Neural cell (in vitro differentiated cells): Measurements from ENCODE around the gene PLG. TPM values are rescaled to one million over a fixed set of nuclear protein-coding genes. Genes with fewer than 3 reads are reported as not detected.

Experiments
- H2AFZ ChIP-seq: fragments of 200-600, 300-800 bp; sonication (generic), shearing (Covaris generic); 2 replicates; pipeline ENCODE4 v1.6.0; 2014; ENCODE audit warnings: low read depth, mild to moderate bottlenecking, antibody characterized with exemption, low read length, moderate library complexity
- H3F3A ChIP-seq: fragments of 200-600 bp; shearing (Covaris generic); 2 replicates; pipeline ENCODE4 v1.6.1; 2016; ENCODE audit warnings: mild to moderate bottlenecking, moderate library complexity, mixed read lengths, antibody characterized with exemption, low read length; ENCODE audit not compliant: insufficient read depth, poor library complexity, severe bottlenecking
- H3K27ac ChIP-seq: fragments of 200-600, 300-800 bp; sonication (generic), shearing (Covaris generic); 2 replicates; pipeline ENCODE4 v1.5.1; 2014; ENCODE audit warnings: mild to moderate bottlenecking, low read length, moderate library complexity
- H3K27me3 ChIP-seq: fragments of 300-800, 200-600 bp; sonication (generic), shearing (Covaris generic); 2 replicates; pipeline ENCODE4 v1.6.0; 2014; ENCODE audit warnings: mild to moderate bottlenecking, low read depth, low read length, moderate library complexity; ENCODE audit not compliant: insufficient read depth
- H3K36me3 ChIP-seq: fragments of 300-800, 200-600 bp; sonication (generic), shearing (Covaris generic); 2 replicates; pipeline ENCODE4 v1.5.1; 2014; ENCODE audit warnings: mild to moderate bottlenecking, antibody characterized with exemption, low read length, moderate library complexity; ENCODE audit not compliant: insufficient read depth
- H3K4me2 ChIP-seq: fragments of 300-800, 200-600 bp; sonication (generic), shearing (Covaris generic); 2 replicates; pipeline ENCODE4 v1.6.0; 2014; ENCODE audit warnings: mild to moderate bottlenecking, low read length
- H3K4me3 ChIP-seq: fragments of 300-800, 200-600 bp; sonication (generic), shearing (Covaris generic); 2 replicates; pipeline ENCODE4 v1.5.1; 2014; ENCODE audit warnings: mild to moderate bottlenecking, low read length, moderate library complexity
- H3K79me2 ChIP-seq: fragments of 200-600 bp; shearing (Covaris generic); replicated peaks from 2 replicates; pipeline ENCODE4 v1.6.0; 2014; ENCODE audit warnings: mild to moderate bottlenecking, low read length, moderate library complexity; ENCODE audit not compliant: insufficient read depth
- H3K9ac ChIP-seq: fragments of 300-800, 200-600 bp; sonication (generic), shearing (Covaris generic); 2 replicates; pipeline ENCODE4 v1.6.1; 2016; ENCODE audit warnings: mild to moderate bottlenecking, low read length, mixed read lengths
- H3K9me2 ChIP-seq: fragments of 200-600 bp; shearing (Covaris generic); 2 replicates; pipeline ENCODE4 v1.6.1; 2016; ENCODE audit warnings: mild to moderate bottlenecking, low read length, mixed read lengths; ENCODE audit not compliant: insufficient read depth
- H3K9me3 ChIP-seq: fragments of 200-600, 300-800 bp; sonication (generic), shearing (Covaris generic); 2 replicates; pipeline ENCODE4 v1.6.1; 2016; ENCODE audit warnings: mild to moderate bottlenecking, mixed run types, low read length, moderate library complexity, mixed read lengths
- H4K20me1 ChIP-seq: fragments of 200-600 bp; shearing (Covaris generic); 2 replicates; pipeline ENCODE4 v1.6.1; 2016; ENCODE audit warnings: mild to moderate bottlenecking, mixed run types; ENCODE audit not compliant: insufficient read depth
- CTCF ChIP-seq: fragments of 450-650 bp; IDR thresholded peaks from 2 replicates; pipeline ENCODE4 v1.5.1; 2014; ENCODE audit warnings: antibody characterized with exemption, mild to moderate bottlenecking, moderate library complexity; ENCODE audit not compliant: poor library complexity, severe bottlenecking
- EP300 ChIP-seq: fragments of 450-650 bp; conservative IDR thresholded peaks from 2 replicates; pipeline ENCODE4 v1.6.1; 2014; ENCODE audit warnings: antibody characterized with exemption, mild to moderate bottlenecking, moderate library complexity; ENCODE audit not compliant: poor library complexity, severe bottlenecking
- EZH2 ChIP-seq: fragments of 200-600, 300-800 bp; shearing (Covaris generic), sonication (generic); IDR thresholded peaks from 2 replicates; pipeline ENCODE4 v1.6.1; 2014; ENCODE audit warnings: antibody characterized with exemption, low read length, borderline replicate concordance, mild to moderate bottlenecking; ENCODE audit not compliant: insufficient read depth, poor library complexity, severe bottlenecking
- MXI1 ChIP-seq: fragments of 450-650 bp; conservative IDR thresholded peaks from 2 replicates; pipeline ENCODE4 v1.6.1; 2014; ENCODE audit warnings: antibody characterized with exemption, mild to moderate bottlenecking; ENCODE audit not compliant: poor library complexity, severe bottlenecking
- POLR2AphosphoS5 ChIP-seq: IDR thresholded peaks from 2 replicates; pipeline ENCODE4 v1.6.1; 2012
- RAD21 ChIP-seq: fragments of 450-650 bp; conservative IDR thresholded peaks from 2 replicates; pipeline ENCODE4 v1.6.1; 2014; ENCODE audit warnings: antibody characterized with exemption, mild to moderate bottlenecking, moderate library complexity
- REST ChIP-seq: IDR thresholded peaks from 2 replicates; pipeline ENCODE4 v1.6.1; 2012; ENCODE audit warnings: borderline replicate concordance
- SMC3 ChIP-seq: fragments of 450-650 bp; conservative IDR thresholded peaks from 2 replicates; pipeline ENCODE4 v1.6.1; 2014; ENCODE audit warnings: antibody characterized with exemption, mild to moderate bottlenecking, moderate library complexity; ENCODE audit not compliant: poor library complexity
- TAF1 ChIP-seq: IDR thresholded peaks from 2 replicates; pipeline ENCODE4 v1.6.1; 2012; ENCODE audit warnings: low read depth
- polyA plus RNA-seq: library from polyadenylated mRNA; depleted of rRNA; stranded (reverse); fragments of >200 nt; gene quantifications from 2 replicates; pipeline ENCODE4 v1.2.3, GENCODE V29; 2014

The PLG gene
- polyA plus RNA-seq, 1 donor from 2014 or later: not detected

- Histone ChIP-seq H3K27me3 (no peaks in the 10 kb centered on the region), H3K4me2 (no peak overlapping the region), H4K20me1 (no peaks in the 10 kb centered on the region), H2AFZ (no peak overlapping the region), H3K79me2 (no peaks in the 10 kb centered on the region), H3K36me3 (no peaks in the 10 kb centered on the region), H3K4me3 (no peak overlapping the region), H3F3A (no peaks in the 10 kb centered on the region), H3K9me2 (no peaks in the 10 kb centered on the region), H3K9me3 (no peaks in the 10 kb centered on the region), H3K9ac (no peak overlapping the region), H3K27ac (no peak overlapping the region)
- TF ChIP-seq MXI1 (no peak), CTCF (no peak), RAD21 (no peak), SMC3 (no peak)
Observed at GRCh38 chr6:160661216-160661615, 40.8 kb upstream of the PLG start.

- TF ChIP-seq TAF1 (no peak), CTCF (no peak)
Observed at GRCh38 chr6:160662429-160662828, 39.6 kb upstream of the PLG start.

GRCh38 chr6:160662842-160663241, 39.2 kb upstream of the PLG start:
- Histone ChIP-seq H3K9me2 (no peaks in the 10 kb centered on the region), H4K20me1 (no peaks in the 10 kb centered on the region), H3K9ac (no peak overlapping the region)

More at GRCh38 chr6:160662429-160662828, 39.6 kb upstream of the PLG start:
- H3K9ac ChIP-seq: no peak overlapping the region
- H3K27me3 ChIP-seq: no peaks in the 10 kb centered on the region
- no peaks in the 10 kb centered on the region for H3K79me2 ChIP-seq
- H3K27ac ChIP-seq: no peak overlapping the region
- H2AFZ ChIP-seq: no peak overlapping the region
- no peak overlapping the region for H3K4me3 ChIP-seq
- no peak overlapping the region for H3K4me2 ChIP-seq
- no peaks in the 10 kb centered on the region for H3K36me3 ChIP-seq
- H4K20me1 ChIP-seq: no peaks in the 10 kb centered on the region
- no peaks in the 10 kb centered on the region for H3K9me2 ChIP-seq
- no peaks in the 10 kb centered on the region for H3F3A ChIP-seq
- H3K9me3 ChIP-seq: no peaks in the 10 kb centered on the region

More at GRCh38 chr6:160662842-160663241, 39.2 kb upstream of the PLG start:
- H3K27ac ChIP-seq: no peak overlapping the region
- H3K79me2 ChIP-seq: no peaks in the 10 kb centered on the region
- no peak overlapping the region for H2AFZ ChIP-seq
- no peaks in the 10 kb centered on the region for H3K36me3 ChIP-seq
- no peak overlapping the region for H3K4me2 ChIP-seq
- no peak overlapping the region for H3K4me3 ChIP-seq
- H3K27me3 ChIP-seq: no peaks in the 10 kb centered on the region
- H3K9me3 ChIP-seq: no peaks in the 10 kb centered on the region
- H3F3A ChIP-seq: no peaks in the 10 kb centered on the region
- TF ChIP-seq REST: no peak
- no peak for TF ChIP-seq TAF1
- TF ChIP-seq MXI1: no peak
- TF ChIP-seq EP300: no peak
- TF ChIP-seq POLR2AphosphoS5: no peak
- TF ChIP-seq CTCF: no peak
- no peak for TF ChIP-seq RAD21
- no peak for TF ChIP-seq SMC3
- TF ChIP-seq EZH2: no peak
